Left cardiac atrium (tissue), 4 donors: ENCODE data around the gene COG7. TPM values are rescaled to one million over a fixed set of nuclear protein-coding genes. Genes with fewer than 3 reads are reported as not detected.
"Not testable (repeated sequence)": the region's sequence is repeated elsewhere in the genome, so short reads cannot be mapped to it uniquely, and the experiment has no call there.

ENCODE experiments used
- ATAC-seq, 2 donors: fragments of 200-7000 bp; cut with Tn5 transposase; one replicate each; pipeline ENCODE4 v1.9.1; 2020; ENCODE audit warnings: mild to moderate bottlenecking in 2 of 2, moderate library complexity in 2 of 2
- DNase-seq: peaks from one replicate; pipeline ENCODE4 v3.0.0-alpha.2; 2020
- intact Hi-C, 2 donors: fragments of 100-400 bp; cut with DNase I; formaldehyde crosslinking; loops; one replicate each; pipeline versions ENCODE4 v1.14.1 to v1.15.1; 2022 to 2023
- total RNA-seq, 2 donors: library from RNA; stranded (reverse); fragmentation: NEBNext Ultra II Directional; extraction: Animal tissue kit (Norgen Biotek cat#: 25700); gene quantifications; one replicate each; pipeline ENCODE4 v1.2.1, GENCODE V29; 2021
- donor health status: DM: no; HTN: yes; CAD: no.
- donor health status: DM: no; HTN: yes; CAD: no; lungs with severe emphysema.
- donor health status: DM: yes; HTN: yes; CAD: no.
- donor health status: Dilated cardiomyopathy.

The COG7 gene
- total RNA-seq, 2 donors from 2014 or later: 11.3 TPM

DNA sequence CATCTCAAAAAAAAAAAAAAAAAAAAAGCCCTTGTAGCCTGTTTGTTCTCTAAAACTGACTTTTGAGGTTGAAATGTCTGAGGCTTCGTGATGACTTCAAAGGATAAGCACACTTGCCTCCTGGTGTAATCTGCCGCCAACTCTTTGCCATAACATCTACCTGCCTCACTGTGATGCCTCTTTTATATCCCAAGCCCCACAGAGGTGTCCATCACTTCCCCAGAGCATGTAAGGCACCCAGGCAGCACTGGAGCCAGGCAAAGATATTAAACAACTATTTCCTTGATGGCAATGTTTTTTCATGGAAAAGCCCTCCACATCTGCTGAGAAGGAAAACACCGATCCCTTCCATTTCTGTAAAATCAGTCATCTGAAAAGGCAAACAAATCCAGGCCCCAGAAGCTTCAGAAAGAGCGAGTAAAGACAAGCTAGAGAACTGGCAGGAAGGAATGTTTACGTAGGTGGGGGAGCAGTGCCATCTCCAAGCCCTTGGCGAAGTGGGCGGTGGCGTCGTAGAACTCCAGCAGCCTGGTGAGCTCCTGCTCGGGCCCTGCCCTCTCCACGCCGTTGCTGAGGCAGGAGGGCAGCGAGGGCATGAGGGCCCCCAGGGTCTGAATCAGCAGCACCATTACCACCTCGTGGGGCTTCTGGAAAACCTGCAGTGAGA, 28.6 kb downstream of the COG7 start:
- intact Hi-C loops: no loop called here
- peak; percentile 27 for DNase-seq
- ATAC-seq: peak in 1 of 2 donors; percentile 73

DNA sequence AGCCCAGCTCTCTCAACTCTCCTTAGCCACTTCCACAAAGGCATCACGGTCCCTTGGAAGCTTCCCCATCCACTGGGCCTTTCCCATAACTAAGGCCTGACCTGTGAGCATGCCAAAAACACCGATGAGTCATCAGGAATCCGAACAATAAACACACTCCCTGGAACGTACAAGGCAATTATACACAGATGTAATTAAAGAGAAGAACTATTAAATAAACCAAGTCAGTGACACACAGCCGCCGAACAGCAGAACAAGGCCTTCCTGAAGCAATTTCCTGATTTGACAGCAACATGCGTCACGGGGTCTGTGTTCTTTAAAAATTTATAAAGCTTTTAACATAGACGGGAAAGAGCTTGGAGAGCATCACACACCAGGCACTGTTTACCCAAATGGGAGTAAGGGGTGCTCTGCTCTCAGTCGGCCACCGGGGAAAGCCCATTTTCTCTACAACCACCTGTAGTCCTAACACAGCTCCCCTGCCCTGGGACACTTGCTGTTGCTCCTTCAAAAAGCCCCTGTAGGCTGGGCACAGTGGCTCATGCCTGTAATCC, 29.4 kb downstream of the COG7 start:
- intact Hi-C loops: no loop called here
- ATAC-seq (peak; percentile 94 to 98), DNase-seq (peak; percentile 82)

DNA sequence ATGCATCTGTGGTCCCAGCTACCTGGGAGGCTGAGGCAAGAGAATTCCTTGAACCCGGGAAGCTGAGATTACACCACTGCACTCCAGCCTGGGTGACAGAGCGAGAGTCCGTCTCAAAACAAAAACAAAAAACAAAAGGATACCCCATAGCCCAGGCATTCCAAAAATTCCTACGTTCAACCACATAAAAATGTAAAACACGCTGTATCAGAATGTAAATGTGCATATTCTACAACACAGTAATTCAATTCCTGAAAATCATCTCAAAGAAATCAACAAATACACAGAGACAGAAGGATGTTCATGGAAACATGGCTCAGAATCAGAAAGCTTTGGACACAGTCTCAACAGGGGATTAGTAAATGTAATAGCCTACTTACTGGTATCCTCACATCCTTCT, 33.0 kb downstream of the COG7 start:
- intact Hi-C loops: no loop called here
- no peak for DNase-seq
- ATAC-seq: no peak

DNA sequence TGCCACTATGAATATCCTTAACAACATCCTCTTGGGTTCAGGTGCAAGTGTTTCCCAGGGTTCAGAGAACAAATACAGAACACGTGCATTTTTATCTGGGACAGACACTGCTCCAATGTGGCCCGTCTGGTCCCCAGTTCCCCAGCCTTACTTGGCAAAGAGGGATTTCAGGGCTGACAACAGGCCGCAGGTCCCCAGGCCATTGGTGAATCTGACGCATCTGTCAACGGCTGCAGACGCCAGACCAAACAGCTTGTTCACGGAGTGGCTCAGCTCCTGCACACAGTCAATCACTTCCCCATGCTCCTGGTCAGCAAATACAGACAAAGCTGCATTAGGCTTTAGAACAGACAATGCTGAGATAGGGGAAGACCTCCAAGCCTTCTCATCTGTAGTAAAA, 36.2 kb downstream of the COG7 start:
- ATAC-seq (no peak), DNase-seq (no peak)
- intact Hi-C loops: no loop called here

DNA sequence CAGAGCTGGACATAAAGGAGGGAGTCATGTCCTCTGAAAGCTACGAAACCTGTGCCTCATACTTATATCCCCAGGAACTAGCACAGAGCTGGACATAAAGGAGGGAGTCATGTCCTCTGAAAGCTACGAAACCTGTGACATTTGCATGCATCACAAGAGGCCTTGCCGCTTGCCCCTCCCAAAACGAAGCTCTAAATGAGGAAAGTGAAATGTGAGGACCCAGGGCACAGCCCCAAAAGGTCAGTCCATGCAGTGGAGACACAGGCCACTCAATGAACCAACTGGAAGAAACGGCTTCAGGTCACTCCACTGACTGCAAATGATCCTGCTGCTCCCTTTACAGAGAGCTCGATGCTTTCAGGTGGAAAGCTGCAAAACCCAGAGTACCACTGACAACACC, 38.3 kb downstream of the COG7 start:
- ATAC-seq: no peak
- intact Hi-C loops: no loop called here

DNA sequence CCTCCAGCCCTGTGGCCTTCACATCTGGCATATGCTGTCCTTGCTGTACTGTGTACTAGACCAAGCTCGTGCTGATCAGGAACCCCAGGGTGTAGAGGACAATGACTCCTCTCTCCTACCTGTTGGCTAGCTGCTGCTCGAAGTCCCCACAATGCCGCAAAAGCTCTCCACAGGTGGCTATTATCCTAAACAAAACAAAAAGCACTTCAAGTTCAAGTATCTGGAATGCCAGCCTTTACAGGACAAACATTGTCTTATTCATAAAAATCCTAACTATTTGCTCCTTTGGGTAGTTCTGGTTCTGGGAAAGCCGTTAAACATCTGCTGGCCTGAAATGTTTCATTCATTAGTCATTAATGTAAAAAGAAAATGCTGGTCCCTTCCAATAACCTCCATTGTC, 42.8 kb downstream of the COG7 start:
- no peak for ATAC-seq
- intact Hi-C loops: no loop called here
- no peak for DNase-seq

More for the DNA sequence above, 38.3 kb downstream of the COG7 start:
- DNase-seq: no peak

DNA sequence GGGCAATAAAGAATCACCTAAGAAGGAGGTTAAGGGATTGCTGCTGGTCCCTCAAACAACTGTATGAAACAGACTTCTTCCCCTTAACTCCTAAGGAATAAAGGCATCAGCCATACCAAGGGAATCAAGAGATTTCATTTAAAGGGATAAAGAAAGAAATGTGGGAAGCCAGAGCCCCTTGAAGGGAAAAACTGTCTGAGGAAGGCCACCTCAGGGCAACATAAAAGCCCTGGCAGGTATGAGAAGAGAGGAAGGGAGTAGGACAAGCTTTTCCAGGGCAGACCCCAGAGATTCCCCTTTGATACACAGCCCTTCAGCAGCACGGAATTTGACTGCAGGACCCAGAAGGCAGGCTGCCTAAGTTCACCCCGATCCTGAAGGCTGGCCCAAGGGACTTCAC, 43.5 kb downstream of the COG7 start:
- ATAC-seq: no peak
- DNase-seq: no peak
- intact Hi-C loops: no loop called here

DNA sequence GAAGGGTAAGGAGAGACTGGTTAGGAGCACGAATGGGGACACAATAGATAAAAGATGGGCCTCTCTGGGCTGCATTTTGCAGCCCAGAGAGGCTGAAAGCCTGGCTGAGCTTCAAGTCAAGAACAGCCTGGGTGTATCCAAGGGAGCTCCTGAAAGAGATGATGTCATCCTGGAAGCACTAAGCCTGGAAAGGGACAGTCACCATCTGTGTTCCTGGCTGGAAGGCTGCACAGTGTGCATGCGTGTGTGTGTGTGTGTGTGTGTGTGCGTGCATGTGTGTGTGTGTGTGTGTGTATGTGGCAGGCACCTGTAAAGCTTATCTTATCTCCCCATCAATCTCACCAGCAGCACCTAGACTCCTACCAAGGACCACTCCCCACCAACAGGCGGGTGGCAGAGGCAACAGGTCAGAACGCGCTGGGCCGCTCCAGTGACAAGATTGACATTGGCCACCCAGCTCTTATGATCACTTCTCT, 44.1 kb downstream of the COG7 start:
- intact Hi-C loops: no loop called here
- ATAC-seq (peak; percentile 80 to 96), DNase-seq (peak; percentile 58)

DNA sequence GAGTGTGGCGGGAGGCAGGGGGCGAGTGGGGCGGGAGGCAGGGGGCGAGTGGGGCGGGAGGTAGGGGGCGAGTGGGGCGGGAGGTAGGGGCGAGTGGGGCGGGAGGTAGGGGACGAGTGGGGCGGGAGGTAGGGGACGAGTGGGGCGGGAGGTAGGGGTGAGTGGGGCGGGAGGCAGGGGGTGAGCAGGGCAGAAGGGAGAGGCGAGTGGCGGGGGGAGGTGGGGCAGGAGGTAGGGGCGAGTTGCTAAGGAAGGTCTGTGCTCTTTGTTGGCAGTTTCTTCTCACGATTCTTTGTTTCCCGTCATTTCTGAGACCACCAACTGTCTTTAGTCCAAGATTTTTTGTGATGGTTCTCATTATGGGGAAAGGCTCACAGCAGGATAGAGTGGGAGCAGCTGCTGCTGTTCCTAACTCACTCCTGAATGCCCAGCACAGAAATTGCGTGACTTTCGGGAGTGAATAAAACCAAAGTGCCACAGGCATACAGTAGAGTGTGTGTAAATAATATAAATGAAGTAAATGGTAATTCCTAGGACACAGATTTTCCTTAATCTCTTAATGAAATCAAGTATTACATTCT, 44.7 kb downstream of the COG7 start:
- ATAC-seq: peak in 1 of 2 donors; percentile 7
- intact Hi-C loops: no loop called here

DNA sequence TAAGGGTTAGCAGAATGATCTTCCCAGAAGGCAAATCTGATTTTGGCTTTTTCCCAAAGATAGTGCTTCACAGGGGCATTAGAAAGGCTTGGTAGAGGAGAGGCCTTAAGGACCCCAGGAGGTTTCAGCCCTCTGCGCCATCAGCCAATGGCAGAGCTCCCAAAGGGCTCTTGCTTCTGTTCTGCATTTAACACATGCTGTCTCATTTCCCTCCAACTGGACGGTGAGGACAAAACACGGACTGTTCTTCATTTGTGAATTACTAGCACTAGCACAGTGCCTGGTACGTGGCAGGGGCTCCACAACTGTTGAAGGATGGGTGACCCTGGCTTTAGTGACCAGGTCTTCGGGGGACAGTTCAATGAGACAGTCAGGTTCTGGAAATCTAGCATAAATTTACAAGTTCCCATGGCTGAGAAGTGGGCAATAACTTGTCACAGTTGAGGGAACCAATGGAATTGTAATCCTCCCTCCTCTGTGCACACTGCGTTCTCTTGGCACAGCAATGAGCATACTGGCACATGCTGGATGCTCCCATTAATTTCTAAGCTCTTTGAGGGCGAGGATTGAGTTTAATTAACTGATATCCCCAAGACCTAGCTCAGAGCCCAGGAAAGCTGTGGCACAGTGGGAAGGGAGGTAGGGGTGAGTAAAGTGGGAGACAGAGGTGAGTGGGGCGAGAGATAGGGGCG, 45.4 kb downstream of the COG7 start:
- DNase-seq (no peak), ATAC-seq (no peak)
- intact Hi-C loops: no loop called here

More for the DNA sequence above, 44.7 kb downstream of the COG7 start:
- no peak for DNase-seq

DNA sequence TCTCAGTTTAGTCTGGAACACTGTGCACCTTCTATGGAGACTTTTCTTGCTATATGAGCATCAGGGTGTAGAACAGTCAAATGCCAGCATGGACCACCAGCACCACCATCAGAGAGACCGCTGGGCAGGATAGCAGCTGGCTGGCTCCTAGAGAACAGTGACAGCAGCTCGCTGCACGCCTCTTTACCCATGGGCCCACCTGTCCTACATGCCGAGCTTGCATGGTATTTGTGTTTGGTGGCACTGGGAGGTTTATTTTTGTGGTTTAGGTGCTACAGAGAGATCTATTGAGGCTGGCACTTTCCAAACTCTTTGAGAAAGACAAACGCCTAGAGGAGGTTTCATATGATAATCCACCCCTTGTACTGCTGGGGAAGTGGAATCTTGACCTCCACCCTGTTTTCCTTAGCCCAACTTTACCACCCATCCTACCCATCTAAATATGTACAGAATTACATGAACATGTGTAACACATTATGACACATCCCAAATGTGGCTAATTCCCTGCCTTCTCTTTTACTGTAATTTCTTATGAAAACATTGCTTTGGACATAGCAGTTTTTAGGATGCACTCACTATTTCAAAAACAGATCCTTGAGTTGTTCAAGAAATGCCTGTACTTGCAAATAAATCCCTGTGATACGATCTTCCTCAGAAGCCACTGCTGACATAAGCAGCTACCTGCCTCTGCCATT, 46.3 kb downstream of the COG7 start:
- intact Hi-C loops: no loop called here
- DNase-seq (no peak), ATAC-seq (no peak)

DNA sequence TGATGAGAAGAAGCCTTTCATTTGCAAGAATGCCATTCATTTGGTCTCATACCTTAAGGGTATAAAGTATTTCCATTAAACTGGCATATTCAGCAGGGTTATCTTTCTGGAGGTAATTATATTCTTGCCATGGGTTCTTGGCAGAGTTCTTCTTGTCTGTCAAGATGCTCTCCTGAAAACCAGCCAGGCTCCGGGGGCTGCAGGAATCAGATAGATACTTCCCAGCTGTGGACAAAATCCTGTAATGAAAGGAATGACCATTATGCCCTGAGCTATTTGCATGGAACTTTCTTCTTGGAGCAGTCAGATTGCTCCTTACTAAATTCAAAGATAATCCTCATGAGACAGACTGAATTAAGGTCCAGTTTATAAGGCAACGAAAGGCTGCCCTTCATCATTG, 47.0 kb downstream of the COG7 start:
- DNase-seq (no peak), ATAC-seq (no peak)
- intact Hi-C loops: no loop called here

DNA sequence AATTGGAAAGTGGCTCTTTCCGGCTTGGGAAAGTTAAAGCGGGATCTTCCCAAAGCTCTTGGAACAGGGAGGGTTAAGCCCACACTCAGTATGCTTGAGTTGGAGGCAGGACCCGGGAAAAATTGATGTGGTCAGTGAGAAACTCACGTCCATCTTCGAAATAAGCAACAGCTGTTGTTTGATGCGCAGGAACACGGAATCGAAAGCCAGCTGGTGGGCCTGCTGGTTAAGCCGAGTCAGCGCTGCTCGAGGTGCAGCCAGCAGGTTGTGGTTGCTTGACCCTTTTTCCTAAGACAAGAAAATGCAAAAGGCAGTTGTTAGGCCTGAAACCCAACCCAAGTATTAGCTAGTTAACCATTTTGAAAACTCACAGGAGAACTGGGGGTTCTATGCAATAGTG, 49.4 kb downstream of the COG7 start:
- intact Hi-C loops: no loop called here

DNA sequence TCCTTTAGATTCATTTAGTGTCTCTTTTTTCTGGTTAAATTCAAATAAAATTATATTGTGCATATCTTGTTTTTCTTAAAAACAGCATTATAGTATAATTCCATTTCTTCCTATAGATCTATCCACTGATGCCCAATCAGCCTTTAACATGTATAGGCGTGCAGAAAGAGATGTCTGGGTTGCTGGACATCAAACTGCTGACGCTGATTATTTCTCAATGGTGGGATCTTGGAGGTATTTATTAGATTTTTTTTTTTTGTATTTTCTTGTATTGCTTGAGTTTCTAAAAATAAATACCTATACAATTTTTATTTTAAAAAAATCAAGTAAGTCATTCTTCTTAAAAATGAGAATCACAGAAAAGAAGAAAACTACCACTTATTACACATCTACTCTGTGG, 50.9 kb downstream of the COG7 start:
- intact Hi-C loops: no loop called here
- DNase-seq: no peak
- ATAC-seq: no peak

More for the DNA sequence above, 49.4 kb downstream of the COG7 start:
- ATAC-seq: peak in 1 of 2 donors; percentile 34
- DNase-seq: no peak

DNA sequence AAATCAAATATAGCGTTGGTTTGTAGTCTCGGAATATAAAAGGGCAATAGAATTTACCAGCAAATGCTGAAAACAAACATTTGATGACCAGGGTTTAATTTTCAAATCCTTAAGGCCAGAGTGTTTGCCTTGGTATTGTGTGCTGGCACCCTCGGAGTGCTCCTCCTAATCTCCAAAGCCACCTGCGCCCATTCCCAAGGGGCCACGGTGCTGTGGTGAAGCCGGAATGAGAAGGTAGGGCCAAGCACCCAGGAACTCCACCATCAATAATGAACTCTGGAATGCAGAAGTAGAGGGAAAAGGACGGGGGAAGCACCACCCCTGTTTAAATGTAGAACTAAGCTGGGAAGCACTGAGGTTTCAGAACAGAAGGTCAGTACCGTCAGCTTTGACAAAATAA, 51.9 kb downstream of the COG7 start:
- DNase-seq: no peak
- ATAC-seq: no peak
- intact Hi-C loops: no loop called here

DNA sequence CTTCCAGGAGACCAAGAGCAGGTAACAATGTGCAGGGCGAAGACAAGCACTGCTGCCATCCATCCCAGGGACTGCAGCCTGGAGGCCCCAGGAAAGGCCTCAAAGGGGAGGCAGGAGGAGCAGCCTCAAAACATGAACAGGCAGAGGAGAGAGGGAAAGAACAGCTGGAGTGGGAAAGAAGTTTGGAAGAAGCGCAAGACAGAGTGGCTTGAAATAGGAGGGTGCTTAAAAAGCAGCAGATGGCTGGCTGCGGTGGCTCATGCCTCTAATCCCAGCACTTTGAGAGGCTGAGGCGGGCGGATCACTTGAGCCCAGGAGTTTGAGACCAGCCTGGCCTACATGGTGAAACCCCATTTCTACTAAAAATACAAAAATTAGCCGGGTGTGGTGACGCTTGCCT, 52.5 kb downstream of the COG7 start:
- ATAC-seq, intact Hi-C loops, DNase-seq: not testable (repeated sequence)

DNA sequence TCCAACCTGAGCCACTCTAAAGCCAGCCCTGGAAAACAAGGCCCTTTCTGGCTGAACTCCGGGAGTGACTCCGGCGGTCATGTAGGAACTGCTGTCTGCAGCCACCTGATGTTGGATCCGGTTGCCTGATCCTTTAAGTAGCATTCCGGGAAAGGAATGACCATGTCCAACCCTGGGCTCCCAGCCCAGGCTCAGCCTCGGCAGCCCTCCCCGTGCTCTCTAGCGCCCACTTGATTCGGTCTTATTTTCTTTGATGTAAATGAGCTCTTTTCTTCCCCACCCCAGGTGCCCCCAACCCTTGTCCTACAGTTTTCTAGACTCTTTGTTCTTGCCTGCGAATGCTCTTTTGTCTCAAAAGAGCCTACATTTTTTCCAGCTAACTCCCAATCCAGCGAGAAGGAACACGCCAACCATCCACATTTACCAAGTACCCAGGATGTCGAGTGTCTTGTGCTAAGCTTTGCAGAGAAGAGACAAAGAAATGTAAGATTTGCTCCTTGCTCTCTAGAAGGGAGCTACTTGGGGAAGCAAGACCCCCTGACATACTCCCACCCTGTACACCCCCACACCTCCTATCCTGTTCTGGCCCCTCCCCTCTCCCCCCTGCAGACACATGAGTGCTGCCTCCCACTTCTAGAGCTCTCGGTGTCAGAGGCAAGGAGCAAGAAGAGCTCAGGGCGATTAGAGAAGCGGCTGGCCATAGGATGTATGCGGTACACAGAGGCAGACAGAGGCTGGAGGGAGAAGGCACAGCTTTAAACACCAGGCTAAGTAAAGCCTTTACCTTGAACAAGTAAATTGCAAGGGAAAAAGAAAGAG, 53.8 kb downstream of the COG7 start:
- peak; percentile 32 for DNase-seq
- ATAC-seq: peak; percentile 65 to 79
- intact Hi-C loops: no loop called here

DNA sequence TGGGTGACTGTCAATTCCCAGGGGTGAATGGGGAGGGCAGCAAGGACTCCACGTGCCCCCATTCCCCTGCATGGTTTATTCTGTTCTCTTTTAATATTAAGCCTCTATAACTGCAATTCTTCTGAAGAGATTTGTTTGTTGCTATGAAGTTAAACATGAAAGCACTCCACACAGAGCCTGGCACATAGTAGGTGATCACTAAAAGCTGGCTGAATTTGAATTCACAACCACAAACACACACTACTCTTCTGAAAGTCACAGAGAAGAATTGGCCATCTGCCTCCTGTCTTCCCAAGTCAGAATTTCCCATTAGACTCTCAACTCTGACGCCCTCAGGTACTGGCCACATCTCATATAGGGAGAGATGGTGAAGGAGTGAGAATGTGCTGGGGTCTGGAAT, 55.5 kb downstream of the COG7 start:
- ATAC-seq: no peak

DNA sequence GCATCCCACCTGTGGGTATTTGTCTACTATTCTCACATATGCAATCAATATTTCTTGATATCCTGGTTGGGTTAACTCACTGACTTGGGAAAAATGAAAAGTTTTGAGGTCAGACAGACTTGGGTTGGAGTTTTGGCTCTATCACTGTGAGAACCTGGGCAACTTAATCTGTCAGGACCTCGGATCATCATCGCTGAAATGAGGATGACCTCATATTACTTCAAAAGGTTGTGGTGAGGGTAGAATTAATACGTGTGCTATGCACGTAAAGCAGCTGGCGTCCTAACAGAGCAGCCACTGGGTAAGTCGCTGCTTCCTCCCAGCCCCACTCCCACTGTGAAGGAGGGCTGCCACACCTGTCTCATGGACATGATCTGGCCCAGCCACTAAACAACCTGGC, 57.3 kb downstream of the COG7 start:
- intact Hi-C loops: no loop called here
- no peak for ATAC-seq
- no peak for DNase-seq

More for the DNA sequence above, 55.5 kb downstream of the COG7 start:
- intact Hi-C loops: no loop called here
- no peak for DNase-seq
